Large intestine (tissue), 3 donors: ENCODE measurements around the gene FARS2. TPM values are rescaled to one million over a fixed set of nuclear protein-coding genes. Genes with fewer than 3 reads are reported as not detected.

Source experiments
- DNase-seq, 2 donors: peaks; one replicate each; pipeline versions ENCODE4 v3.0.0 to v3.0.0-alpha.2; 2013
- H3K27ac ChIP-seq: one replicate; pipeline ENCODE4 v1.5.1; 2013; ENCODE audit warnings: low read length
- H3K27me3 ChIP-seq: 2 replicates; pipeline ENCODE4 v1.6.1; 2013; ENCODE audit warnings: low read length; ENCODE audit not compliant: control insufficient read depth, insufficient read depth
- H3K36me3 ChIP-seq: 2 replicates; pipeline ENCODE4 v1.6.1; 2013; ENCODE audit warnings: low read length; ENCODE audit not compliant: control insufficient read depth, insufficient read depth
- H3K4me1 ChIP-seq: one replicate; pipeline ENCODE4 v1.6.1; 2013; ENCODE audit warnings: low read length; ENCODE audit not compliant: control insufficient read depth, insufficient read depth
- H3K4me3 ChIP-seq: one replicate; pipeline ENCODE4 v1.5.1; 2013; ENCODE audit warnings: low read length
- H3K9me3 ChIP-seq: one replicate; pipeline ENCODE4 v1.6.1; 2013; ENCODE audit warnings: mild to moderate bottlenecking, low read depth, low read length, moderate library complexity; ENCODE audit not compliant: control insufficient read depth
- WGBS: methylation state at CpG from one replicate; pipeline ENCODE4 v1.1.5; 2013; ENCODE audit warnings: low lambda C conversion rate; ENCODE audit not compliant: insufficient coverage; 5-methylcytosine and 5-hydroxymethylcytosine counted together
- polyA plus RNA-seq: library from polyadenylated mRNA; unstranded; fragments of 120-200 nt; gene quantifications from one replicate; pipeline ENCODE4 v1.2.1, GENCODE V29; 2013

Gene FARS2
- polyA plus RNA-seq, 1 donor, result 14.3 TPM

- DNase-seq, result no peak
- Histone ChIP-seq H3K36me3 (peaks cover 2% of the 10 kb centered on the region), H3K27me3 (no peaks in the 10 kb centered on the region), H3K9me3 (no peaks in the 10 kb centered on the region), H3K27ac (no peak overlapping the region), H3K4me1 (no peaks in the 10 kb centered on the region), H3K4me3 (no peak overlapping the region)
- 100% methylated on average over 2 of the region's 3 CpGs for WGBS
Measured at GRCh38 chr6:5229356-5229755, 32.0 kb upstream of the FARS2 start.

DNA sequence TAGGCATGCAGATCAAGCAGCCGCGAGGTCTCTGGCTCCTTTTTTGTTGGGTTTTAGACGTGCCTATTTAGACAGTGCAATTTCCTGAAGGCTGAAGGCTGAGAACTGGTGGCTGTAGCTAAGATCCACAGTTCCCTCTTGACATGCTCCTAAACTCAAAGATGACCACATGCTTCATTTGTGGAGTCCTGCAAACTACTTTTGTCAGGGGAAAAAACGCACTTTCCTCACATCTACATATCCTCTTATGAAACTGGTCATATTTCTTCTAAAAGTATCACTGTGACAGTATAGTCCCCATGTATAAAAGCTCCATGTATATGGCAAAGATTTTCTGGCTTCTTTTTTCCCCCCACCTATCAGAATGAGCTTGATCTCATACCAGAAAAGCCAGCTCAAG lies 31.2 kb upstream of the FARS2 start:
- Histone ChIP-seq H3K36me3 (peaks cover 2% of the 10 kb centered on the region), H3K27me3 (no peaks in the 10 kb centered on the region), H3K4me3 (no peak overlapping the region), H3K4me1 (no peaks in the 10 kb centered on the region), H3K9me3 (no peaks in the 10 kb centered on the region), H3K27ac (no peak overlapping the region)
- no peak for DNase-seq
- WGBS, result no CpG with 5 or more reads among the region's 4 CpGs

DNA sequence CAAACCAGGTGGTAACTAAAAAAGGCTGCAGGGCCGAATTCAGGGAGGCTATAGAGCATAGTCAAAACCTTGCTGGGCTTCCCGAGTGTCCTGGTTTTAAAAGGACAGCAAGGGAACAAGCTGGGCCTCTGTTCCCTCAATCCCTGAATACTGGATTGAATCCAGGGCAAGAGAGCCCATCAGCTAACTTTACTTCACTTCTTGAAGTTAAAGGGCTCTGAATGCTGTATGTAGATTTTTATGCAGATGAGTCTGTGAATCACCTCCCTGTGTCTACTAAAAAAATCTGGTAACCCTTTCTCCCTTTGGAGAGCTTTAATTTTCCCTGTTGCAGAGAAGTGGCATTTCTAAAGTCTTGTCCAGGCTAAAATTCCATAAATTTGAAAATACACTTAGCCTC lies 30.0 kb upstream of the FARS2 start:
- no peak overlapping the region for H3K4me3 ChIP-seq
- no peak for DNase-seq
- H3K4me1 ChIP-seq, result no peaks in the 10 kb centered on the region
- no peak overlapping the region for H3K27ac ChIP-seq
- 100% methylated on average over 1 of the region's 2 CpGs for WGBS
- H3K27me3 ChIP-seq, result no peaks in the 10 kb centered on the region
- H3K36me3 ChIP-seq, result peaks cover 5% of the 10 kb centered on the region
- H3K9me3 ChIP-seq, result no peaks in the 10 kb centered on the region

DNA sequence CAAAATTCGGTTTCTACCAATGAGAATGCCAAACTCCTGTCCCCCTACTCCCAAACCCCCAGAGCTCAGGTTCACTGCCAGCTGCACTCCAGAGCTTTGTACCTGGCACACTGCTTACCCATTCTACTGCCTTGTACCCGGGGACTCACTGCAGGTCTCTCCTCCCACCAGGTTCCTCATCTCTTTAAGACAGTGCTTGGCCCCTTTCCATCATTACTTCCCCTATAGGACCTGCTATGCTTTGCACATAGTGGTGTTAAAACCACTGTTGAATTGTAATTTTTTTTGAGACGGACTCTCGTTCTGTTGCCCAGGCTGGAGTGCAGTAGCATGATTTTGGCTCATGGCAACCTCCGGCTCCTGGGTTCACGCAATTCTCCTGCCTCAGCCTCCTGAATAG lies 26.4 kb upstream of the FARS2 start:
- no peaks in the 10 kb centered on the region for H3K9me3 ChIP-seq
- DNase-seq, result no peak
- no peaks in the 10 kb centered on the region for H3K27me3 ChIP-seq
- H3K4me1 ChIP-seq, result no peaks in the 10 kb centered on the region
- H3K27ac ChIP-seq, result no peak overlapping the region
- WGBS, result 100% methylated on average over 1 of the region's 6 CpGs
- no peak overlapping the region for H3K4me3 ChIP-seq
- peaks cover 5% of the 10 kb centered on the region for H3K36me3 ChIP-seq

GRCh38 chr6:5235830-5236229 lies 25.5 kb upstream of the FARS2 start:
- H3K4me1 ChIP-seq, result no peaks in the 10 kb centered on the region
- WGBS, result 33% methylated on average over 1 of the region's 2 CpGs
- no peaks in the 10 kb centered on the region for H3K27me3 ChIP-seq
- H3K9me3 ChIP-seq, result no peaks in the 10 kb centered on the region
- peaks cover 5% of the 10 kb centered on the region for H3K36me3 ChIP-seq
- H3K4me3 ChIP-seq, result no peak overlapping the region
- H3K27ac ChIP-seq, result no peak overlapping the region
- no peak for DNase-seq

DNA sequence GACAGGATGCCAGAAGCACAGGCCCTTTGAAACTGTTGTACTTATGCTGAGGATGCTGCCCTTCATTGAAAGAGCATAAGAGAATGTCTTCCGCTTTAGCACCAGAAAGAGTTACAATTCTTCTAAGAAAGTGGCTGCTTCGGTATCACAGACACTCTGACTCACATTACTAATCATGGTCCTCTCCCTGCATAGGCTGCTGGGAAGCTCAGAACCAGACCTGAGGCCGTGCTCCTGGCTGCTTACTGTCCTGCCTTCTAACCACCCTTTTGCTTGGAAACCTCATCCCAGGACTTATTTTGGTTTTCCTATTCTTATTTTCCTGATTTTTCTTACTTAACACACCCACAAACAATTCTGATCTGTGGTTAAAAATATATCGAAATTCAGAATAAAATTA lies 23.5 kb upstream of the FARS2 start:
- peaks cover 5% of the 10 kb centered on the region for H3K36me3 ChIP-seq
- no peaks in the 10 kb centered on the region for H3K9me3 ChIP-seq
- no peak for DNase-seq
- 86% methylated on average over 1 of the region's 4 CpGs for WGBS
- no peaks in the 10 kb centered on the region for H3K4me1 ChIP-seq
- no peak overlapping the region for H3K27ac ChIP-seq
- no peak overlapping the region for H3K4me3 ChIP-seq
- no peaks in the 10 kb centered on the region for H3K27me3 ChIP-seq

GRCh38 chr6:5238336-5238735 lies 23.0 kb upstream of the FARS2 start:
- Histone ChIP-seq H3K4me3 (no peak overlapping the region), H3K4me1 (no peaks in the 10 kb centered on the region), H3K36me3 (peaks cover 5% of the 10 kb centered on the region), H3K9me3 (no peaks in the 10 kb centered on the region), H3K27ac (no peak overlapping the region), H3K27me3 (no peaks in the 10 kb centered on the region)
- DNase-seq, result no peak
- no CpG with 5 or more reads among the region's 1 CpG for WGBS

DNA sequence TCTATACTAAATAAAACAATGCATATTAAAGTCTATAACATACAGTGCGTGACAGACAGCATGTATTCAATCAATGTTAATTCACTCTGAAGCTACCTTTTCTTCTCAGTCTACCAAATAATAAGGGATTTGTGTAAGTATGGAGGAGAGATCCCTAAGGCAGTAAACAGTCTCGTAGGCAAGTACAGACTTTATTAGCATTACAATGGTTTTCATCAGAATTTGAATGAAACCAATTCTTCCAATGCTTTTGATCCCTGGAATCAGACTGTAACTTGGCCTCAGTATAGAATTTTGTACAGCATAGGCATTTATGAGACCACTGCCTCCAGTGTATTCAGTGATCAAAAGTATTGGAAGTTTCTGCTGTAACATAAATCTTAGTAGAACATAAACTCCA lies 20.1 kb upstream of the FARS2 start:
- no peak for DNase-seq
- Histone ChIP-seq H3K4me3 (no peak overlapping the region), H3K4me1 (no peaks in the 10 kb centered on the region), H3K27me3 (no peaks in the 10 kb centered on the region), H3K9me3 (no peaks in the 10 kb centered on the region), H3K27ac (no peak overlapping the region), H3K36me3 (peaks cover 4% of the 10 kb centered on the region)
- WGBS, result 100% methylated on average over 1 of the region's 2 CpGs

DNA sequence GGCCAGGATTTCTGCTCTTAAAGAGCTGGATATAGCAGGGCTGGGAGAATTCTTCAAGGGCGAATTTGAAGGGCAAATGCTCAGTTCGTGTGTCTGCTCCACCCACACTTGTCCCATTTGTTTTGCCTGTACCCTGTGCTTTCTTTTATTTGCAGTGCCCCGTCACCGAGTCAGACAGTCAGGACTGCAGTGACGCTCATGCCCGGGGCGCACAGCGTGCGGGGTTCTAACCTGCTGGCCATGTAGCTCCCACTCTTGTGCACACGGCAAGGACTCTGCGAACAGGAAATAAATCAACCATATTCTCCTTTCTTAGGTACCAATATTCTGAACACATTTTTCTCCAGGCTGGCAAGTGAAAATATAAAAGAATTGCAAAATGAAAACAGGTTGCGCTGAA lies 18.2 kb upstream of the FARS2 start:
- H3K36me3 ChIP-seq, result peaks cover 4% of the 10 kb centered on the region
- H3K4me1 ChIP-seq, result no peaks in the 10 kb centered on the region
- WGBS, result no CpG with 5 or more reads among the region's 12 CpGs
- DNase-seq, result no peak
- H3K27ac ChIP-seq, result no peak overlapping the region
- H3K9me3 ChIP-seq, result no peaks in the 10 kb centered on the region
- no peak overlapping the region for H3K4me3 ChIP-seq
- H3K27me3 ChIP-seq, result no peaks in the 10 kb centered on the region

- WGBS, result 66% methylated on average over 2 of the region's 13 CpGs
- no peak overlapping the region for H3K27ac ChIP-seq
- DNase-seq, result no peak
- peaks cover 4% of the 10 kb centered on the region for H3K36me3 ChIP-seq
- H3K27me3 ChIP-seq, result no peaks in the 10 kb centered on the region
- H3K4me1 ChIP-seq, result no peaks in the 10 kb centered on the region
- H3K4me3 ChIP-seq, result no peak overlapping the region
- no peaks in the 10 kb centered on the region for H3K9me3 ChIP-seq
Measured at GRCh38 chr6:5246141-5247097, 14.9 kb upstream of the FARS2 start.

DNA sequence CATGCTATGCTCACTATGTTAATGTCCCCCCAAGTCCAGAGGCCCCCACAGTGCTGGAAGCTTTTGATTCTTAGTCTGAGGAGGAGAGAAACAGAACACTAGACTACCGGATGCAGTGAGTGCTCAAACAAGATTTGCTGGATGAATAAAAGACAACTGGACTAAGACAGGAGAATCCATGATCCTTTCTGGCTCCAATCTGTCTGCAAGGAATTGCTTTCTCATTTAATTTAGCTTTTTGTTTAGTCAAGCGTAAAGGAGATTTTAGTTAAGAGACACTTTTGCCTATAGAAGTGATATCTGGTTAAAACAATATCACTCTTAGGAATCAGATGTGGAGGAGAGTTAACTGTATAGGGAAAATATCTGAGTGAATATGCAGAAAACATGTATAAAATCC lies 14.1 kb upstream of the FARS2 start:
- Histone ChIP-seq H3K4me3 (no peak overlapping the region), H3K27me3 (no peaks in the 10 kb centered on the region), H3K36me3 (peaks cover 4% of the 10 kb centered on the region), H3K27ac (no peak overlapping the region), H3K9me3 (no peaks in the 10 kb centered on the region), H3K4me1 (no peaks in the 10 kb centered on the region)
- no peak for DNase-seq
- WGBS, result 60% methylated on average over 1 of the region's 2 CpGs
